ENCODE data around the gene NTM. TPM values are rescaled to one million over a fixed set of nuclear protein-coding genes. Genes with fewer than 3 reads are reported as not detected.
"Not testable (repeated sequence)": the region's sequence is repeated elsewhere in the genome, so short reads cannot be mapped to it uniquely, and the experiment has no call there.

NTM gene
- total RNA-seq, 1 donor from 2014 or later: 10.3 TPM

DNA sequence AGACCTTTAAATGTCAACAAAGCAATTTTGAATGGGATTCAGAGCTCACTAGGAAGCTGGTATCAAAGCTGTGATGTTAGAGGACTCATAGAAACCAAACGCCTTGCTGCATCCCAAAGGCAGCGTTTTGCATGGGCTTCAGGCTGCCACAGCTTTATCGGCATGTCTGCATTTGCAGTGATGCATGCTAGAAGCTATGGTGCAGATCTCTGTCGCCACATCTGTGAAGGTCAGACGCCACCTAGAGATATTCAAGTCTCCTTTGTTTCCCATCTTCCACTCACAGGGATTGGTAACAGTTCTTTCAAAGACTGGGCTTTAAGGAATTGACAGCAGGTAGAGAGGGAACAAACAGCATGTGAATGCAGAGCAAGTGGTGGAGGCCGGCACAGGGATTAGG, 47.8 kb downstream of the NTM start:
- no peak for DNase-seq (ENCODE audit: extremely low read depth, low read depth, low spot score)

DNA sequence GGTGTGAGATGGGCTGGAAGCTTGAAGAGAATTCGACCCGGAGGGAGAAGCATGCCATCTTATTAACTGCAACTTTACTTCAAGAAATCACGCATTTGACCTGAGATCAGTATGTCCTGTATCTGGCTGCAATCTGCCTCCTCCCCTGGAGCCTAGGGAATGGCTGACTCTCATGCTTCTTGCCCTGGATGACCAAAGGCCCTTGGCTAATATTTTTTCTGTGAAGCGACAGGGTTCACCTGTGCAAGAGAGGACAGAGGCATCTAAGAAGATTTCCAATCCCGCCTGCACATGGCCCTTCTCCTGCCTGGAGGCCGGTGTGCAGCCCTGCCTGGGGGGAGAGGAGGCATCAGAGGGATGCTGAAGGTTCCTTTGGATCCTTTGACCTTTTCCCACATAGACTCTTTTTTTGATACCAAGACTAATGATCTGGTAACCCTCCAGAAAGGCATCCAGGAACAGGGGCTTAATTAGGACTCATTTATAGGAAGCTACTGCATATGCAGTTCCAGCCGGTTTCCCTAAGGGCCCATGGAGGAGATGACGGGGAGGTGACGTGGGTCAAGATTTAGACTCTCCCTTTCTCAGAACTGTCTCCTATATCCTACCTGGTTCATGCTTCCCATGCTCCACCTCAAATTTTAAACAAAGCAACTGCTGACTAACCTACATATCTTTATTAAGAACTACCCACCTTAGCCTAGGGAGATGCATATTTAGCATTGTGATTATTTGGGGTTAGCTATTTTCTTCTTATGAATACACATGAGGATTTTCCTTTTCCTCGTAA, 50.8 kb downstream of the NTM start:
- DNase-seq (ENCODE audit: extremely low read depth, low read depth, low spot score): no peak

- no peak for DNase-seq (ENCODE audit: extremely low read depth, low read depth, low spot score)
Measured at GRCh38 chr11:131422029-131422428, 51.6 kb downstream of the NTM start.

DNA sequence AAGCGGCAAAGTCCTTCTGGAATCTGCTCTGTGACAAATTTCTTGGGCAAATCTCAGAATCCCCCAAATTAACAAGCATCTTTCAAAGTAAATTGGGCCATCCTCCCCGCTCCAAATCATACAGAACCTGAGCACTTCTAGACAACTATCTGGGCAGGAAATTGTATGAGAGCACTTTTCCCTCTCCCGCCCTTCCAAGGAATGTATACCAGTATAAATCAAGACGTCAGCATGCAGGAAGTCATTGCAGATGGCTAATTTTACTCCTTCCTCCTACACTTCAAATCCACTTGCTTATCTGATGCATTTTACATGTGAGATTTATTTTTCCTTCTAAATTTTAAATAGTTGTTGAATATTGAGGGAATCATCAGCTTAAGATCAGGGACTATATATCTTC, 52.1 kb downstream of the NTM start:
- DNase-seq (ENCODE audit: extremely low read depth, low read depth, low spot score): no peak

GRCh38 chr11:131423688-131424087, 53.3 kb downstream of the NTM start:
- no peak for DNase-seq (ENCODE audit: extremely low read depth, low read depth, low spot score)

DNA sequence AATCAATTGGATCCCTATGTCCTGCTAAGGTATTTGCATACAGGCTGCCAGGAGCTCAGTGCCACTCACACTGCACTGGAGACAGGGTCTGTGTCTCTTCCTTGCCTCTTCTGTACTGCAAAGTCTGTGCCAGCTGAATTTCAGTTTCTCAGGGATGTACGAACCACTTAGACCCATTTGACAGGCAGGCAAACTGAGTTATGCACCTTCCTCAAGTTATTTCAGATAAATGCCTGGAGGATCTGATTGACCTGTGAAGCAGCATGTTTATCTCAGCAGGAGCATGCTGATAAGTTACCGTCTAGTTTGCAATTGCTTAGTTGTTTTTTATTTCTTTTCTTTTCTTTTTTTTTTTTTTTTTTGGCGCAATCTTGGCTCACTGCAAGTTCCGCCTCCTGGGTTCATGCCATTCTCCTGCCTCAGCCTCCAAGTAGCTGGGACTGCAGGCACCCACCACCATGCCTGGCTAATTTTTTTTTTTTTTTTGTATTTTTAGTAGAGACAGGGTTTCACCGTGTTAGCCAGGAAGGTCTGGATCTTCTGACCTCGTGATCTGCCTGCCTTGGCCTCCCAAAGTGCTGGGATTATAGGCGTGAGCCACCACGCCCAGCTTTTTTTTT, 54.0 kb downstream of the NTM start:
- not testable (repeated sequence) for DNase-seq (ENCODE audit: extremely low read depth, low read depth, low spot score)

DNA sequence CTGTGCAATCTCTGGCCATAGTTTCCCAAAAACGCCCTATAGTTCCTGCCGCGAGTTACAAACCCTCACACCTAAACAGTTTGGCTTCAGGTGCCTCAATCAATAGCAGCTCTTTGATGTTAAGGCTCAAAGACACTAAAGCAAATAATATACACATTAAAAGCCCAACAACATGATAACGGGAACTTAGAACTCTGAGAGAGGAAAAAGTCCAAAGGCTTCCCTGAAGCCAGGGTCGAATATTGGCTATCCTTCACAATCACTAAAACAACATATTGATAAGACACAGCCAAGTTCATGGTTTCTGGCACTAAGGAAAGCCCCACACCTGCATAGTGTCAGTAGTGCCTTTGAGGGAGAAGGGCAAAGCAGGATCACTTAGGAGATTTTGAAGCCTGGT, 54.9 kb downstream of the NTM start:
- DNase-seq (ENCODE audit: extremely low read depth, low read depth, low spot score): no peak

DNA sequence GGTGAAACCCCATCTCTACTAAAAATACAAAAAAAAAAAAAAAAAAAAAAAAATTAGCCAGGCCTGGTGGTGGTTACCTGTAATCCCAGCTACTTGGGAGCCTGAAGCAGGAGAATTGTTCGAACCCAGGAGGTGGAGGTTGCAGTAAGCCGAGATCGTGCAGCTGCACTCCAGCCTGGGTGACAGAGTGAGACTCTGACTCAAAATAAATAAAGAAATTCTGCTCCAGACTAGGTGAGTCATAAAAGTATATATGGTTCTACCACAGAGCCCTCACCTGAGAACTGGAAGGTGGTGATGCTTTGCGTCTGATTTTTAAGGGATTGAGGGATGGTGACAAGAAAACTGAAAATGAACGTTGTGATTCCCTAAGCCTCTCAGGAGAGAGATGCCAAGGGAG, 58.4 kb downstream of the NTM start:
- no peak for DNase-seq (ENCODE audit: extremely low read depth, low read depth, low spot score)

- no peak for DNase-seq (ENCODE audit: extremely low read depth, low read depth, low spot score)
Measured at GRCh38 chr11:131430473-131431208, 60.2 kb downstream of the NTM start.

DNA sequence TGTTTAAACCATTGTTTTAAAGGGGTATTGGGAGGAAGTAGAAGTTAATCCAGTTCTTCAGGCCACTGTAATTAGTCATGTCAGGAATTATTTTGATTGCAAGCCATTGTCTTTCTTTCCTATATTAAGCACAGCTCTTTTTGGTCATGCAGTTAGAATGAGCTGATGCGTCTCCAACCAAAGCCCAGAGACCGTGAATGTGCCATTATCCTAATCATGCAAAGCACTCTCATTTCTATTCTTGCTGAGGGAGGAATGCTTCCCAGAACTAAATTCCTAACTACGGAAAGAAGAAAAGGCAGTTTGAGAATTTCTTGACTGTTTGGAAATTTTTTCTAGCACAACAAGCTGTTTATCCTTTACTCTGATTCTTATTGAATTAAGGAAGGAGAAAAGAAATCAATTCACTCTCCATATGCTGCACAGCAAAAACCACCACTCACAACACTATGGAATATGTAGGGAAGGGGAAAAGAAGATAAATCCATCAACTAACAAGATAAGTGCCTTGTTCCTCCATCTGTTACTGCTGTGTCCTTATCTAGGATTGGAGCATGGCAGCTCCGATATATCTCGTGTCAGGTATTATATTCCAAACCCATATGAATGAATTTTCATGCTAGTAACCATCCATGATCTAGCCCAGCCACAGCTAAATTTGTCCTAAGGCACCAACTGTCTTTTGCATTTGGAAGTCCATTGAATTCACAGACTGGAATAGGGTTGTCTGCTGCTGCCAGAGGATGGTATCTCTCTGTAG, 70.8 kb downstream of the NTM start:
- DNase-seq (ENCODE audit: extremely low read depth, low read depth, low spot score): no peak

GRCh38 chr11:131446590-131447275, 76.3 kb downstream of the NTM start:
- no peak for DNase-seq (ENCODE audit: extremely low read depth, low read depth, low spot score)

DNA sequence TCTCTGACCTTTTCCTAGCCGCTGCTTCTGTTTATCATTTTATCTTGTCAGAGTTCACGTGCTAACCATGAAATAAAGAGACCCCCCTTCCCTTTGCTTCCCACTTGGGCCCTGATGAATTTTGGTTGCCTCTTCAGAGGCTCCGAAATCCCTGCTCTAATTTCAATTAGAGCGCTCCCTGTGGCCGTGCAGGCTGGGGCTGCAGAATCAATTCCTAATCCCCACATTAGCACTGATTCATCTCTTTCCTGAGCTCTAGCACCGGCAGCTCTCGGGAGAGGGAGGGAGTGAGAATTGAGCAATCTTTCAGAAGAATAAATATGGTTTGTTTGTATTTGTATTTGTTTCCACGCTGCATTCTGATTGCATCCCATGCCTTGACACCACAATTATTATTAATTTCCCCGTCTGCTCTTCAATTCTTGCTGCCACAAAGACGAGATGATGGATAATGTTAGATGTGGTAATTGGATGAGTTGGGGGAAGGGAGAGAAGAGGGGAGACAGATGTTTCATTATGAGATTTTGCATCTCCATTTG, 76.9 kb downstream of the NTM start:
- no peak for DNase-seq (ENCODE audit: extremely low read depth, low read depth, low spot score)

GRCh38 chr11:131447898-131448297, 77.5 kb downstream of the NTM start:
- DNase-seq (ENCODE audit: extremely low read depth, low read depth, low spot score): no peak

- DNase-seq (ENCODE audit: extremely low read depth, low read depth, low spot score): no peak
Measured at GRCh38 chr11:131449036-131450019, 78.9 kb downstream of the NTM start.

DNA sequence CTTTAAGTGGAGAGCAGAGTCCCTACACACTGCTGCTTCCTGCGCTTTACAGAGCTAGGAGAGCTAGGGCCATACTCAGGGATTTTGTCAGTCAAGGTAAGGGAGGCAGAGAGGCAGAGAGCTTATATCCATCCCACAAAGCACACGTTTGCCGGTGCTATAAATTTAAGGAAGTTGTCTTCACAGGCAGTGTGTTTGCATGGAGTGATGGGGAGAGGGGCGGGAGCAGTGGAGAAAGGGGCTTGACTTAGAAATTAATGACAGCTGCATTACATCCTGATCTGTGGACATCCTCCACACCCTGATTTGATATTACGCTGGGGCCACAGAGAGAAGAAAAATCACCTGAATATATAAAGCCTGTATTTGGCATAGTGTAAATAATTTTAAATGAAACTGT, 84.1 kb downstream of the NTM start:
- no peak for DNase-seq (ENCODE audit: extremely low read depth, low read depth, low spot score)

DNA sequence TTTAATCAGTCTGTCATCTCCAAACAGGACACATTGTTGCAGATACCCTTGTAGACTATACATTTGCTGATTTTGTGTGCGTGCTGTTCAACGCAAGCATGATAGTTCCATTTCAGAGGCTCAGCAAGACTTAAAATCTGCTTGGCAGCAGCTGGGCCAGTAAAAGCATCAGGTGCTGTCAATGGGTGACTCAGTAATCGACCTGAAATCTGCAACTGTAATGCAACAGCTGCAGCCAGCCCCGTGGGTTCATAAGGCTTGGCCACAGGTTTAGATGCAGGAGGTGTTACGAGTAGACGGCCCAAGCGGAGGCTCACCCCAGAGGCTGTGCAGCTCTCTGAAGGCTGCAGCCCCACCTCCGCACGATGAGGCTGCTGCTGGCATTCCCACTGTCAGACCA, 84.6 kb downstream of the NTM start:
- no peak for DNase-seq (ENCODE audit: extremely low read depth, low read depth, low spot score)

DNA sequence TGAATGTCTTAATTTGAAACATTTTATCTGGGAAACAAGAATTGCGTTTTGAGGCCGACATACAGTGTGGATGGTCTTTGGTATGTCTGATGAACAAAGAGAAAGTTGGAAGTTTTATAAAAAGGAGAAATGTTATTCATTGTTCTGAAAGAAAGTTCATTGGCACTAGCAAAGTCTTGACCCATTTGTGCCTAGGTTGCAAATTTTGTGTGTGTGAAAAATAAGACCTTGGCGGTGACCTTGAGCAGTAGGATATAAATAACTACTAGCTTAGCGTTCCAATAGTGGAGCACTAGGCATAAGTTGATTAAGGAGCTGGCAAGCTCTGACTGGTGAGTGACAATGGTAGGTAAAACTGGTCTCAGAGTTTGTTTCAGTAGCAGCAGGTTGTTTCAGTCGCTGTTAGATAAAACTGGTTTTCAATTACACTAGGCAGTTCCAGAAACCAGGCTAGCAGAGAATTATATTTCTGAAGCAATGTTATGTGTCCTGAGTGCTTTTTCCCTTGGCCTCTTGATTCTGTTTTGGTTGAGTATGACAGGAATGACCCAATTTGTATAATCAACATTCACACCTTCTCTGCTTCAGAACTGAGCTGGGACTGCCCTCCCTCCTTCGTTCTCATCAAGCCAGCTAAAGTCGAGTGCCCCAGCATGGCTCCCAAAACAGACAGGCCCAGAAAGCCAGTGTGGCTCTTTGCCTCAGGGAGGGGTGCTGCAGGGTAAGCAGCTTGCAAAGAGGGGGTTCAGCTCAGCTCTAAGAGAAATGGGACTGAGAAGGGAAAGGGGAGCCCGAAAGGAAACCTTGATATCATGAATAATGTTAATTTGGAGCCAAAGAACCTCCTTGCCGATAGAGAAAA, 85.7 kb downstream of the NTM start:
- DNase-seq (ENCODE audit: extremely low read depth, low read depth, low spot score): no peak

- DNase-seq (ENCODE audit: extremely low read depth, low read depth, low spot score): no peak
Measured at GRCh38 chr11:131457163-131457562, 86.7 kb downstream of the NTM start.
